DND-41 (cell line): ENCODE data around the gene SIRT7.

Experiments
- ATAC-seq: fragments of 200-7000 bp; cut with Tn5 transposase; 3 replicates; pipeline ENCODE4 v1.9.1; 2021; ENCODE audit warnings: low read depth; ENCODE audit not compliant: insufficient read depth
- DNase-seq: peaks from one replicate; pipeline ENCODE4 v3.0.0-alpha.2; 2020
- H2AFZ ChIP-seq: 2 replicates; pipeline ENCODE4 v1.6.0; 2012; ENCODE audit warnings: low read depth, low read length
- H3K27ac ChIP-seq: 2 replicates; pipeline ENCODE4 v1.5.1; 2012; ENCODE audit warnings: low read length, inconsistent platforms
- H3K27me3 ChIP-seq: fragments of 200-600 bp; sonication (generic); 2 replicates; pipeline ENCODE4 v1.6.0; 2012; ENCODE audit warnings: low read length, mild to moderate bottlenecking, inconsistent platforms; ENCODE audit not compliant: insufficient read depth, poor library complexity
- H3K36me3 ChIP-seq: 2 replicates; pipeline ENCODE4 v1.5.1; 2012; ENCODE audit warnings: low read length, inconsistent platforms; ENCODE audit not compliant: insufficient read depth
- H3K4me1 ChIP-seq: 2 replicates; pipeline ENCODE4 v1.5.1; 2012; ENCODE audit warnings: mild to moderate bottlenecking, low read length; ENCODE audit not compliant: insufficient read depth
- H3K4me2 ChIP-seq: 2 replicates; pipeline ENCODE4 v1.6.0; 2012; ENCODE audit warnings: mild to moderate bottlenecking, moderate library complexity, low read length, inconsistent platforms; ENCODE audit not compliant: insufficient read depth
- H3K4me3 ChIP-seq, 2 experiments: fragments of 200-600 bp in 1 of 2; shearing (Covaris generic) in 1 of 2; 2 replicates each; pipeline ENCODE4 v1.5.1; 2012 to 2016; ENCODE audit warnings: inconsistent platforms in 2 of 2, low read length in 2 of 2, mild to moderate bottlenecking in 2 of 2, low read depth in 1 of 2, moderate library complexity in 1 of 2
- H3K79me2 ChIP-seq: 2 replicates; pipeline ENCODE4 v1.6.0; 2012; ENCODE audit warnings: low read length, inconsistent platforms; ENCODE audit not compliant: insufficient read depth
- H3K9ac ChIP-seq: 2 replicates; pipeline ENCODE4 v1.6.0; 2012; ENCODE audit warnings: low read depth, mild to moderate bottlenecking, inconsistent platforms, low read length, moderate library complexity
- H3K9me3 ChIP-seq: 2 replicates; pipeline ENCODE4 v1.5.1; 2012; ENCODE audit warnings: low read length, moderate library complexity, mild to moderate bottlenecking, inconsistent platforms; ENCODE audit not compliant: insufficient read depth, severe bottlenecking
- H4K20me1 ChIP-seq: 2 replicates; pipeline ENCODE4 v1.6.0; 2012; ENCODE audit warnings: low read length; ENCODE audit not compliant: insufficient read depth
- CTCF ChIP-seq: IDR thresholded peaks from 2 replicates; pipeline ENCODE4 v1.5.1; 2012; ENCODE audit warnings: borderline replicate concordance, low read length, moderate library complexity, mild to moderate bottlenecking; ENCODE audit not compliant: poor library complexity, severe bottlenecking; ENCODE audit errors: extremely low read depth
- EZH2 ChIP-seq: IDR thresholded peaks from 3 replicates; pipeline ENCODE4 v1.6.1; 2012; ENCODE audit warnings: borderline replicate concordance, low read depth, mild to moderate bottlenecking, moderate library complexity, low read length, inconsistent platforms; ENCODE audit not compliant: severe bottlenecking

Gene SIRT7

GRCh38 chr17:81932333-81932983, 14.5 kb upstream of the SIRT7 start:
- TF ChIP-seq EZH2 = no peak
- no peak for TF ChIP-seq CTCF
- no peak overlapping the region for H3K27ac ChIP-seq
- H3K4me1 ChIP-seq = peaks cover 15% of the 10 kb centered on the region
- H2AFZ ChIP-seq = no peak overlapping the region
- ATAC-seq (no peak), DNase-seq (no peak)
- no peaks in the 10 kb centered on the region for H3K9me3 ChIP-seq
- H4K20me1 ChIP-seq = no peaks in the 10 kb centered on the region
- no peak overlapping the region for H3K4me3 ChIP-seq
- H3K36me3 ChIP-seq = no peaks in the 10 kb centered on the region
- H3K27me3 ChIP-seq = no peaks in the 10 kb centered on the region
- no peak overlapping the region for H3K9ac ChIP-seq
- H3K79me2 ChIP-seq = peaks cover 3% of the 10 kb centered on the region; the same call in 1 of the 2 replicates
- no peak overlapping the region for H3K4me2 ChIP-seq

GRCh38 chr17:81931557-81932332, 13.8 kb upstream of the SIRT7 start:
- ATAC-seq (no peak), DNase-seq (no peak)
- no peak overlapping the region for H3K9ac ChIP-seq
- no peak overlapping the region for H3K4me2 ChIP-seq
- no peak overlapping the region for H3K27ac ChIP-seq
- H3K9me3 ChIP-seq = no peaks in the 10 kb centered on the region
- TF ChIP-seq CTCF = no peak
- no peak for TF ChIP-seq EZH2
- no peak overlapping the region for H2AFZ ChIP-seq
- peaks cover 2% of the 10 kb centered on the region; the same call in 1 of the 2 replicates for H4K20me1 ChIP-seq
- H3K4me3 ChIP-seq = no peak overlapping the region
- H3K4me1 ChIP-seq = peaks cover 16% of the 10 kb centered on the region
- H3K36me3 ChIP-seq = no peaks in the 10 kb centered on the region; the same call in 1 of the 2 replicates
- peaks cover 8% of the 10 kb centered on the region for H3K79me2 ChIP-seq
- no peaks in the 10 kb centered on the region for H3K27me3 ChIP-seq

GRCh38 chr17:81931189-81931556, 13.2 kb upstream of the SIRT7 start:
- Histone ChIP-seq H3K36me3 (no peaks in the 10 kb centered on the region; the same call in 1 of the 2 replicates), H3K27me3 (no peaks in the 10 kb centered on the region), H4K20me1 (peaks cover 8% of the 10 kb centered on the region), H3K79me2 (peaks cover 14% of the 10 kb centered on the region), H2AFZ (no peak overlapping the region), H3K27ac (no peak overlapping the region), H3K9me3 (no peaks in the 10 kb centered on the region), H3K4me3 (no peak overlapping the region), H3K9ac (no peak overlapping the region), H3K4me1 (peaks cover 22% of the 10 kb centered on the region), H3K4me2 (no peak overlapping the region)
- TF ChIP-seq EZH2 (no peak), CTCF (no peak)
- no peak for ATAC-seq
- no peak for DNase-seq
